Measurements from ENCODE around the gene CELF2. TPM values are rescaled to one million over a fixed set of nuclear protein-coding genes. Genes with fewer than 3 reads are reported as not detected.

Gene CELF2
- total RNA-seq, 3 donors from 2014 or later (not counting 1 experiment from before 2014, with no cell fraction given) = 282 to 298 (median 295) TPM

GRCh38 chr10:11115337-11115736 is 97.7 kb downstream of the CELF2 start:
- no peak overlapping the region for H3K4me3 Mint-ChIP-seq
- ATAC-seq = no peak

GRCh38 chr10:11116361-11116760 is 98.7 kb downstream of the CELF2 start:
- no peak for TF ChIP-seq CTCF (IDR thresholded peaks at IDR 0.05)
- H3K36me3 ChIP-seq (ENCODE audit: control insufficient read depth, insufficient read depth, low read length) = no peaks in the 10 kb centered on the region
- WGBS (ENCODE audit: insufficient coverage) = 93% methylated on average over 4 of the region's 4 CpGs
- no peak overlapping the region for H3K4me3 ChIP-seq (ENCODE audit: low read length)
- H3K27me3 ChIP-seq (ENCODE audit: control insufficient read depth, insufficient read depth, low read length) = no peaks in the 10 kb centered on the region
- Mint-ChIP-seq H3K27ac (no peak overlapping the region), H3K4me1 (peaks cover 9 to 11% of the 10 kb centered on the region in 2 donors), H3K4me3 (no peak overlapping the region), H3K9me3 (no peaks in the 10 kb centered on the region), H3K36me3 (no peaks in the 10 kb centered on the region), H3K27me3 (ENCODE audit: low read depth in 2 of 2) (no peaks in the 10 kb centered on the region)
- DNase-seq (no peak), ATAC-seq (no peak)
- no peak overlapping the region for H3K27ac ChIP-seq (ENCODE audit: low read length)
- peaks cover 3% of the 10 kb centered on the region for H3K4me1 ChIP-seq (ENCODE audit: control insufficient read depth, insufficient read depth, low read length)
- intact Hi-C loops (cut with micrococcal nuclease) = no loop called here
- no peaks in the 10 kb centered on the region for H3K9me3 ChIP-seq (ENCODE audit: control insufficient read depth, insufficient read depth, low read length)

More at GRCh38 chr10:11115337-11115736, 97.7 kb downstream of the CELF2 start:
- H3K4me3 ChIP-seq (ENCODE audit: low read length) = no peak overlapping the region
- no peak for DNase-seq
- peaks cover 3% of the 10 kb centered on the region for H3K4me1 ChIP-seq (ENCODE audit: control insufficient read depth, insufficient read depth, low read length)
- H3K36me3 ChIP-seq (ENCODE audit: control insufficient read depth, insufficient read depth, low read length) = no peaks in the 10 kb centered on the region
- 94% methylated on average over 3 of the region's 3 CpGs for WGBS (ENCODE audit: insufficient coverage)
- Mint-ChIP-seq H3K4me1 (peaks cover 9 to 11% of the 10 kb centered on the region in 2 donors), H3K27ac (no peak overlapping the region), H3K27me3 (ENCODE audit: low read depth in 2 of 2) (no peaks in the 10 kb centered on the region), H3K9me3 (no peaks in the 10 kb centered on the region), H3K36me3 (no peaks in the 10 kb centered on the region)
- H3K9me3 ChIP-seq (ENCODE audit: control insufficient read depth, insufficient read depth, low read length) = no peaks in the 10 kb centered on the region
- no peak overlapping the region for H3K27ac ChIP-seq (ENCODE audit: low read length)
- no peak for TF ChIP-seq CTCF (IDR thresholded peaks at IDR 0.05)
- H3K27me3 ChIP-seq (ENCODE audit: control insufficient read depth, insufficient read depth, low read length) = no peaks in the 10 kb centered on the region
- intact Hi-C loops (cut with micrococcal nuclease) = no loop called here

- no peak for ATAC-seq
- Histone ChIP-seq H3K4me1 (ENCODE audit: control insufficient read depth, insufficient read depth, low read length) (peaks cover 3% of the 10 kb centered on the region), H3K4me3 (ENCODE audit: low read length) (no peak overlapping the region), H3K27ac (ENCODE audit: low read length) (no peak overlapping the region), H3K9me3 (ENCODE audit: control insufficient read depth, insufficient read depth, low read length) (no peaks in the 10 kb centered on the region), H3K36me3 (ENCODE audit: control insufficient read depth, insufficient read depth, low read length) (no peaks in the 10 kb centered on the region), H3K27me3 (ENCODE audit: control insufficient read depth, insufficient read depth, low read length) (no peaks in the 10 kb centered on the region)
- Mint-ChIP-seq H3K9me3 (no peaks in the 10 kb centered on the region), H3K27me3 (ENCODE audit: low read depth in 2 of 2) (no peaks in the 10 kb centered on the region), H3K4me1 (peaks cover 9 to 11% of the 10 kb centered on the region in 2 donors), H3K36me3 (no peaks in the 10 kb centered on the region), H3K4me3 (no peak overlapping the region), H3K27ac (no peak overlapping the region)
- no peak for TF ChIP-seq CTCF (IDR thresholded peaks at IDR 0.05)
- intact Hi-C loops (cut with micrococcal nuclease) = no loop called here
- WGBS (ENCODE audit: insufficient coverage) = 73% methylated on average over 3 of the region's 6 CpGs
- DNase-seq = no peak
These were observed 99.1 kb downstream of the CELF2 start for GRCh38 chr10:11116817-11117216.

GRCh38 chr10:11118686-11119085 is 101.0 kb downstream of the CELF2 start:
- H3K27ac ChIP-seq (ENCODE audit: low read length) = no peak overlapping the region
- Mint-ChIP-seq H3K27me3 (ENCODE audit: low read depth in 2 of 2) (no peaks in the 10 kb centered on the region), H3K4me3 (no peak overlapping the region), H3K4me1 (peaks cover 1 to 4% of the 10 kb centered on the region in 2 donors), H3K27ac (no peak overlapping the region), H3K9me3 (no peaks in the 10 kb centered on the region), H3K36me3 (no peaks in the 10 kb centered on the region)
- no peaks in the 10 kb centered on the region for H3K4me1 ChIP-seq (ENCODE audit: control insufficient read depth, insufficient read depth, low read length)
- no peak overlapping the region for H3K4me3 ChIP-seq (ENCODE audit: low read length)
- H3K9me3 ChIP-seq (ENCODE audit: control insufficient read depth, insufficient read depth, low read length) = no peaks in the 10 kb centered on the region
- ATAC-seq (no peak), DNase-seq (no peak)
- H3K36me3 ChIP-seq (ENCODE audit: control insufficient read depth, insufficient read depth, low read length) = no peaks in the 10 kb centered on the region
- no peak for TF ChIP-seq CTCF (IDR thresholded peaks at IDR 0.05)
- intact Hi-C loops (cut with micrococcal nuclease) = no loop called here
- 90% methylated on average over 4 of the region's 4 CpGs for WGBS (ENCODE audit: insufficient coverage)
- H3K27me3 ChIP-seq (ENCODE audit: control insufficient read depth, insufficient read depth, low read length) = no peaks in the 10 kb centered on the region
